RPMI8226 (cell line): ENCODE results near the gene UROC1.

Experiments
- DNase-seq: peaks from one replicate; pipeline ENCODE4 v3.0.0-alpha.2; 2015

The UROC1 gene

DNA sequence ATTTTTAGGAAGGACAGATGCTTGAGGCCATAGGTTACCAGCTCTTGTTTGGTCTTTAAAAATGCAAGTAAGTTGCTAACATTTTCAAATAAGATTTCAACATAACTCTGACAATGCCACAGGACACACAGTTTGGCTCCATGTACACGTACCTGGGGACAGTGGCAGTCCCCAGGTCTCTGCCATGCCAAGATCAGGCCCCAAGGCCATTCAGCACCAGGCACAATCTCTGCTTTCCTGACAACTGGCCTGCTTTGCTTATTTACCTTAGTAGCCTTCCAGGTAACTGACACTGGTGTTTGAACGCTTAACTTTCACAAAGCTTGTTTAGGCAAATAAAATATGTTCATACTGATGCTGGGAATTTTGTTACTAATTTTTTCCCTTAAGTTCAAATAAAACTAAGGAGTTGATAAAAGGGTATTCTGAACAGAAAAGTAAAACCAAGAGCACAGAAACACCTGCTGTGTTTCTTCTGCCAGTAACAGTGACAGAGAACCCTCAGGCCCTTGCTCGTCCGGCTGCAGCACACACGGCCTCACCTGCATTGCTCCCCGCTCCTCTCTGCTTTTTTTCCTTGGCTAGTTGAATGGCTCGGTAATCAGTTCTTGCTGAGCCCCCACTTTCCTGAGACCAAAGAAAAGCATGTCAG, 58.3 kb downstream of the UROC1 start:
- DNase-seq = no peak

- no peak for DNase-seq
Measured at GRCh38 chr3:126456766-126457388, 60.7 kb downstream of the UROC1 start.

DNA sequence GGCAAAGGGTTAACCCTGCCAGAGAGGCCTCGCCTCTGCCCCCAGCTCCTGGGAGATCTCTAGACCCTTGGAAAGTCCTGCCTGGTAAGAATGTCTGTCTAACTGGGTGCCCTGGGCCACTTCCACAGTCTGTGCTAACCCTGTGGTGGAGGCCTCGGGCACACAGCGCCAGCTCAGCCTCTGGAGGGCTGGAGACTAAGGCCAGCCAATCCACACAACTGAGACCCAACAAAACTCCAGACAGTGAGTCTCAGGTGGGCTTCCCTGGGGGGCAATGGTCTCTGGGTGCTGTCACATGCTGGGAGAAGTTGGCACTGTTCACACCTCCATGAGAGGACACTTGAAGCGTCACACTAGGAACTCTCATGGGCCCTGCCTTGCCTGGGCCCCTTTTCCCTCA, 61.4 kb downstream of the UROC1 start:
- no peak for DNase-seq

DNA sequence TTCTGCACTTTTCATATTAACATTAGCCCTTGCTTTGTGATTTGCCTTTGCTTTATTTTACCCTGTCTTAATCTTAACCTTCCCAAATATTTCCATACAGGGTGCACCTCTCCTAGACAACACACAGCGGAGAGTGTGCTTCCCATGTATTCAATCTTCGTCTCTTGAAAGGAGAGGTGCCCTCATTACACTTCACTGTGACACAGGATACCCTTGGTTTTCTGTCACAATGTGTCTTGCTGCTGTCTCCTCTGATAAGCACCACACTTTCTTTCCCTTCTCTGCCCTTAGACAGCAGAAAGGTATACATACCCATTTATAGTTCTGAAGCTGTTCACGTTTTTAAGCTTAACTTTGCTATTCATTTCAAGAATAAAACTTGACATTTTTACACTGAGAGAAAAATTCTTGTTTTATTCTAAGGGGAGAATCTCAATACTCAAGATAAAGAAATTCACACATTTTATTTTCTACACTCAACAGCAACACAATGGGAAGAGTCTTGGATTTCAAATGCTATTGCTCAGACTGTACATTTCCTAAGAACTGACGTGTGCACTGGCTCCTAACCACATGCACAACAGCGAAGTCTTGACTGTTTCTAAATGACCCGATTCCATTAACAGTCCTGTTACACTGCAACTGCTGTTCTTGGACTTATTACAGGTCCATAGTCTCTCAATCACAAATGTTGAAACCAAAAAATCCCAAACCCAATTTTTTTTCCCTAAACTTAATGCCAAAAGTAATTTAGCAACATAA, 63.0 kb downstream of the UROC1 start:
- no peak for DNase-seq

- no peak for DNase-seq
Measured at GRCh38 chr3:126454025-126454424, 63.5 kb downstream of the UROC1 start.

DNA sequence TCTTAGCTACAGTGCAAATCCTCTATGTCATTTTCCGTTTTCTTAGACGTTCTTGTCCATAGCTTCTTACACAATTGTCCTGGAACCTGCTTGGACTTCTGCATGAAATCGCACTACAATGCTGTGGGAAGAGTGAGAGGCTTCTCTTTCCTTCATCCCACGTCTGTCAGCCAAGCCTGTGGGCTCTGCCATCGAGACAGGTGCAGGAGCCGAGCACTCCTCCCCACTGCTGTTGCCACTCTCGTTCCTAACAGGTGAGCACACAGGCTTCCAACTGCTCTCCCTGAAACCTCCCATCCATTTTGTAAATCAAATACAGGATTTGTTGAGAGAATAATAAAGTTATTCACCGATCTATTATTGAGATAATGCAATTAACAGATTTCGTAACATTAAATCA, 65.4 kb downstream of the UROC1 start:
- no peak for DNase-seq

GRCh38 chr3:126451511-126451910, 66.1 kb downstream of the UROC1 start:
- no peak for DNase-seq

- no peak for DNase-seq
Measured at GRCh38 chr3:126450744-126451143, 66.8 kb downstream of the UROC1 start.

GRCh38 chr3:126450219-126450618, 67.4 kb downstream of the UROC1 start:
- DNase-seq = no peak

GRCh38 chr3:126449621-126450051, 67.9 kb downstream of the UROC1 start:
- no peak for DNase-seq

DNA sequence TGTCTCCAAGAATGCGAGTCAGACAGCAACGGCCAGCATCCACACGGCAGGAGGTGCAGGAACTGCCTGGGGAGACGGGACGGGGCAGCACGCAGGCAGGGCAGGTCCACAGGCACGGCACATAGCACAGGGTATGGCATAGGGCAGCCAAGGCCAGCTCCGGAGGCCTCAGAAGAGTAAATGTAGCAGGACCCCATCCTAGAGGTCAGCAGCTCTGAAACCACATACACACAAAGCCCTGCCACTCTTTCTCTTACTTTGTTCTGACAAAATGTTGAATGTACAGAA, 68.7 kb downstream of the UROC1 start:
- no peak for DNase-seq

- DNase-seq = no peak
Measured at GRCh38 chr3:126448136-126448892, 69.3 kb downstream of the UROC1 start.

DNA sequence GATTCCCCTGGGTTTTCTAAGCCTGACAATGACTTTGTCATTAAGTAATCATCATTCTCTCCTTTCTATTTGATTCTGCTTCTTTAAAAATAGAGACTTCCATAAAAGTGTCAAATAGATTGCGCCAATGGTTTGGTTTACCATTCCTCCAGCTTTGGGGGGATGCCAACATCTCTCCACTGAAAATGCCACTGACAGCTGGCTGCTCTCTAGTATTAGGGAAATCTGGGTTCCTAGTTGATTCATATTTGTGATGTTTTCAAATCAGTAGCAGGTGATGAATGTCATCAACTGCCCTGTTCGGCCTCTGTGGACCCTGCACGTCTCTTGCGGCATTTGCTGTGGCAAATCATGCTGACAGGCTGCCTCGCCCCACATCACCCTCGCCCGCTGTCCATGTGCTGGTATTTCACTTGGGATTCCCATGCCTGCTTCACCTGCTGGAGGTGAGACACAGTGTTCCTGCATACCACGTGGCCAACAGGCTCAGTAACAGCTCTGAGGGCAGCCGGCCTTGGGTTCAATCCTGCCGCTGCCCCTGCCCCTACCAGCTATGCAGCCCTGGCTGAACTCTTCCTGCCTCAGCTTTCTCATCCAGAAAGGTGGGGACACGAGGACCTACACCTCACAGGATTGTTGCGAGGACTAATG, 70.0 kb downstream of the UROC1 start:
- no peak for DNase-seq

- DNase-seq = no peak
Measured at GRCh38 chr3:126446791-126447190, 70.8 kb downstream of the UROC1 start.

DNA sequence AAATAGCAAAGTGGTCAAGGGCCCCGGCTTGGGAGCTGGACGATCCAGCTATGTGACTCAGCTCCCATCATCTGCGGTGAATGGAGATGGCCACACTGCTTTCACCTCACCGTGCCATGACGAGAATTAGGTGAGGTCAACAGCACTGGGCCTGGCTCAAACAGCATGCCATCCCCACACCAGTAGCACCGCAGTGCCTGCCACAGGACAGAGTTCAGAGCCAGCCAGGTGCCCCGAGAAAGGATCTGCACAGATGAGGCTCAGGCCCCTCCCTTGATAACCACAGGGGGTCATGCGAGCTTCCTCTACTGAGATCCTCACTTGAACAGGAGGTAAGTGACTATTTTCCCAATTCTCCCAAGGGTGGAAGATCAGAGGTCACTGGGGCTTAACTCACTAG, 71.3 kb downstream of the UROC1 start:
- no peak for DNase-seq

GRCh38 chr3:126445506-126445905, 72.1 kb downstream of the UROC1 start:
- no peak for DNase-seq

DNA sequence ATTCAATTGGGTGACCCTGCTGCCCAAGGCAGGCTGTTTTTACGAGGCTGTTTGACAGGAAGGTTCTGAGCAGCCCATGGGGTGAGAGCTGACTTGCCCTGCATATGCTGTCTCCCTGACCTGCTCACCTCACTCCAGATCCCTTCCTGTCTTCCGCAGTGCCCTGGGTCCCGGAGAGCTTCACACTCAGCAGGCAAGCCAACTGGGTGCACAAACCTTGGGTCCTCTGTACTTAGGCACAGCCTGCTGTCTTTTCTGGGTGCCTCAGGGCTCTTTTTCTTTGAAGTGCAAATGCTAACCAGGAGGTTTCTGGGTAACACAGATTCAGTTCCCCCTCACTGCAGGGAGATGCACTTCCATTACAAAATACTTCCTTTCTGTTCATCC, 74.7 kb downstream of the UROC1 start:
- DNase-seq = no peak

DNA sequence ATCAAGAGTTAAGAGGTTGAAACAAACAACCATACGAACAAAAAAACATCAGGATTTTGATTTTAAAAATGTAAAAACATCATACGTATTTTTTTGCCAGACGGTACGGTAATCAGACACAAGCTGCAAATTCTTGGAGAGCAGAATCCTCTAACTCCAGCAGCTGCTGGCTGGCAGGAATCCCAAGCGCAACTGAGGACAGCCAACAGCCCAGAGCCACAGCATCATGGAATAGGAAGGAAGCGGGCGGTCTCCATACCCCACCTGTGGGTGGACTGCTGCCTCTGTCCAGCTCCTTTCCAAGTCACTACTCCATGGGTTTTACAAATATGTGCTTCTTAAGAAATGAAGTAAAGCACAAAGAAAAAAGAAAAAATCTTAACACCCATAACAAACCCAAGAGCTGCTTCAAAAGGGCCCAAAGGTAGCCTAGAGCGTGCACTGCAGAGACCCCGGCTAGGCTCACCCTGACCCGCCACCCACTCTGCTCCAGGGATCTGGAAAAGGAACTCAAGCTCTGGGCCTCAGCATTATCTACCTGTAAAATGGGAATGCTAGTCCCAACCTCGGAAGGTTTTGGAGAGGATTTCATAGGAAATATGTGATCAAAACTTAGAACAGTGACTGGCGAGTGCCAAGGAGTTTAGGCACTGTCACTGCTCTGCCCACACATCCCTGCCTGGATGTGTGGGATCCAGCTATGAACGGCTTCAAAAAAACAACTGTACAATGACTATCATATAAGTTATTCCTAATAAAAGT, 75.3 kb downstream of the UROC1 start:
- no peak for DNase-seq

DNA sequence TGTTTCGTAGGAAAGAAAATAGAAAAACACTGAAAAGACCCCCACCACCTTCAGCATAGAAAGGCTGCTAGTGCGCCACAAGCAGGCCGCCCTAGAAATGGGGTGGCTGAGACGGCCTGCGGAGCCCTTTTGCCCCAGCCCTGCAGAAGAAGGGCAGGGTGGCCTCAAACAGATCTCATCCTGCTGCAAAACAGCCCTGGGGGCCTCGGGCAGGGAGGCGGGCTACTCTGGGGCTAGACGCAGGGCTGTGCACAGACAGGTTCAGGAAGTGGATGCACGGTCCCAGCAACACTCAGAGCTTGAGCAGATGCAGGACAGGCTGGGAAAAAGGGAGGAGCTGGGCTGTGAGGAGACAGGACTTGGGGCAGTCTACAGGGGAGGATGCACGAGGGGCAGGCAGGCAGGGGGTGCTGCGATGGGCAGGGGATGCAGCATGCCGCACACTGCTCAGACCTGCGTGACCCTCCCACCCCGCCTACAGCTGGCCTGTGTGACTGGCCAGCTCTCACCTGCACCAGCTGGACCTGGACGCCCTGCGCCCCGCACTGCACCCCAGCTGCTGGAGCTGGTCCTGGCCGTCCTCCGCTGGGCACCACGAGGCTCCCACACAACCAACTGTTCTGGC, 76.2 kb downstream of the UROC1 start:
- no peak for DNase-seq

DNA sequence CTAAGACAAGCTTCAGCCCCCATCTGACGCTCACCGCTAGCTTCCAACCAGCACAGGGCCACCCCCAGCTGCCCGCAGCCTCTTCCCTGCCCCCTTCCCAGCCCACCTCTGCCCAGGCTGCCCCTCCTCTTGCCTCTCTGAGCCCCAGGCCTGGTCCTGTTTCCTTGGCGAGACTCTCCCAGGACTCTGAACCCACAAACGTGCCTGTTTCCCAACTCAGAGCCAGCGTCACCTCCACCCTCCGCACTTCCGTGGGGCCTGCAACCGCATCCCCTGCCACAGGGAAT, 76.9 kb downstream of the UROC1 start:
- no peak for DNase-seq

DNA sequence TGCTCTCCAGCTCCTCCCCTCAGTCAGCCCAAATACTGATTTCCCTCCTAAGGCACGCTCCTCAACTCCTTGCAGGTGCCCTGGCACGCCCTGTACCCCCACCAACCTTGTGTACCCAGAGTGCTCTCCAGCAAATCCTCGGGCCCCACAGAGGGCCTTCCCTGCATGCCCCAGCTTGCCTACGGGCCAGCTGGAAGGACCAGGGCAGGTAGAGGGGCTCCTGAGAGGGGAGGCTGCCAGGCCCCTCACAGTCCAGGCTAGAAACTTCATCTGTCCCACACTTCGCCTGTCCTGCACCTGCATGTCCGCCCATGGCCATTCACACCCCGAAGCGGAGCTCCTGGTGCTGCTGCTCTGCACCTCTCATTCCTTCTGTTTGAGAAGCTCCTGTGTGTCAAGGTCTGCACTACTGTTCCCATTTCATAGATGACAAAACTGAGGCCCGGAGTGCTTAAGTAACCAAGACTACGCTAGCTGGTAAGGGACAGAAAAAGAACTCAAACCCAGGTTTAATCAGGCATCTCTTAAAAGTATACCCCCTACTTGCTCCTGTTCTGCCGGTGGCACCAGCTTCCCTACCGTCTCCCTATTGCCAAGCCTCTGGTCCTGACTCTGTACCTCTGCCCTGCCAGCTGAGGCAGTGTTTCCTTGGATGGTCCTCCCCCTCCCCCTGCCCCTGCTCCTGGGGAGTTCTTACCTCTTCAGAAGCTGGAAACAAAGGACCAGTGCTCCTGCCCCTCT, 77.4 kb downstream of the UROC1 start:
- no peak for DNase-seq
